ENCODE results near the gene TSEN54. TPM values are rescaled to one million over a fixed set of nuclear protein-coding genes. Genes with fewer than 3 reads are reported as not detected.

TSEN54 gene
- total RNA-seq, 1 experiment from 2014 or later, result 42.6 TPM

DNA sequence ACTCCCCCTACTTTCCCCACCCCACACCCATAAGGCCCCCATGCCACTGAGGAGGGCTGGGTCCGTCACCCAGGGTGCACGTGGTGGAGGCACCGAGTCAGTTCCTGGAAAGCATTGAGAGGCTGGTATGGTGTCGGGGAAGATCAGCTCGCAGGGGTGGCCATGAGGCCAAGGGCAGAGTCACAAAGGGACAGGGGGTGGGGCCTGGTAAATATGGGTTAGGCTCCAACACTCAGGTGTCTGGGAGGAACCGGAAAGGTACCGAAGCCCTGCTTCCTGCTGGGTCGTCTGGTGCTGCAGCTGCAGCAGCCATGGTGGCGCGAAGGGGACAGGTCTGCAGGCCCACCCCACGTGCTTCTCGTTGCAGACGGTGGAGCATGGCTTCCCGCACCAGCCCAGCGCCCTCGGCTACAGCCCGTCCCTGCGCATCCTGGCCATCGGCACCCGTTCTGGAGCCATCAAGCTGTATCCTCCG, 39.4 kb downstream of the TSEN54 start:
- BruUV-seq (replicated peaks), result no TSS peak
- intact Hi-C loops (cut with micrococcal nuclease; ENCODE audit: unreplicated experiment), result loop anchor here (2.0 kb wide), 1 partner anchor 29 kb away; no protein-coding TSS in a partner anchor
- peaks cover 37% of the 10 kb centered on the region for H3K4me1 ChIP-seq (replicated peaks; ENCODE audit: insufficient read depth)
- POLR2A ChIA-PET (ENCODE audit: unreplicated experiment), result no interaction called here
- TF ChIP-seq EZH2 (IDR thresholded peaks at IDR 0.05; ENCODE audit: low read depth), result no peak
- TF ChIP-seq, protein P1, sequence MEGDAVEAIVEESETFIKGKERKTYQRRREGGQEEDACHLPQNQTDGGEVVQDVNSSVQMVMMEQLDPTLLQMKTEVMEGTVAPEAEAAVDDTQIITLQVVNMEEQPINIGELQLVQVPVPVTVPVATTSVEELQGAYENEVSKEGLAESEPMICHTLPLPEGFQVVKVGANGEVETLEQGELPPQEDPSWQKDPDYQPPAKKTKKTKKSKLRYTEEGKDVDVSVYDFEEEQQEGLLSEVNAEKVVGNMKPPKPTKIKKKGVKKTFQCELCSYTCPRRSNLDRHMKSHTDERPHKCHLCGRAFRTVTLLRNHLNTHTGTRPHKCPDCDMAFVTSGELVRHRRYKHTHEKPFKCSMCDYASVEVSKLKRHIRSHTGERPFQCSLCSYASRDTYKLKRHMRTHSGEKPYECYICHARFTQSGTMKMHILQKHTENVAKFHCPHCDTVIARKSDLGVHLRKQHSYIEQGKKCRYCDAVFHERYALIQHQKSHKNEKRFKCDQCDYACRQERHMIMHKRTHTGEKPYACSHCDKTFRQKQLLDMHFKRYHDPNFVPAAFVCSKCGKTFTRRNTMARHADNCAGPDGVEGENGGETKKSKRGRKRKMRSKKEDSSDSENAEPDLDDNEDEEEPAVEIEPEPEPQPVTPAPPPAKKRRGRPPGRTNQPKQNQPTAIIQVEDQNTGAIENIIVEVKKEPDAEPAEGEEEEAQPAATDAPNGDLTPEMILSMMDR (conservative IDR thresholded peaks at IDR 0.05), result no peak
- H3K4me3 ChIP-seq, result no peak overlapping the region
- H4K20me1 ChIP-seq (ENCODE audit: insufficient read depth), result no peaks in the 10 kb centered on the region
- peaks cover 13% of the 10 kb centered on the region; the same call in 1 of the 2 replicates for H3K79me2 ChIP-seq (ENCODE audit: low read depth)
- H3K4me2 ChIP-seq, result no peak overlapping the region
- no peaks in the 10 kb centered on the region for H3K27me3 ChIP-seq (ENCODE audit: insufficient read depth, low read depth)
- CTCF ChIA-PET, result no interaction called here
- no peak overlapping the region for H2AFZ ChIP-seq
- no peaks in the 10 kb centered on the region; the same call in 1 of the 2 replicates for H3K36me3 ChIP-seq (ENCODE audit: low read depth)
- peaks cover 29% of the 10 kb centered on the region for H3F3A ChIP-seq (ENCODE audit: insufficient read depth, low read depth)
- no peak overlapping the region for H3K27ac ChIP-seq
- no peaks in the 10 kb centered on the region for H3K9me3 ChIP-seq (ENCODE audit: insufficient read depth, low read depth)
- DNase-seq, result no peak
- H3K9me2 ChIP-seq (ENCODE audit: insufficient read depth), result no peaks in the 10 kb centered on the region

DNA sequence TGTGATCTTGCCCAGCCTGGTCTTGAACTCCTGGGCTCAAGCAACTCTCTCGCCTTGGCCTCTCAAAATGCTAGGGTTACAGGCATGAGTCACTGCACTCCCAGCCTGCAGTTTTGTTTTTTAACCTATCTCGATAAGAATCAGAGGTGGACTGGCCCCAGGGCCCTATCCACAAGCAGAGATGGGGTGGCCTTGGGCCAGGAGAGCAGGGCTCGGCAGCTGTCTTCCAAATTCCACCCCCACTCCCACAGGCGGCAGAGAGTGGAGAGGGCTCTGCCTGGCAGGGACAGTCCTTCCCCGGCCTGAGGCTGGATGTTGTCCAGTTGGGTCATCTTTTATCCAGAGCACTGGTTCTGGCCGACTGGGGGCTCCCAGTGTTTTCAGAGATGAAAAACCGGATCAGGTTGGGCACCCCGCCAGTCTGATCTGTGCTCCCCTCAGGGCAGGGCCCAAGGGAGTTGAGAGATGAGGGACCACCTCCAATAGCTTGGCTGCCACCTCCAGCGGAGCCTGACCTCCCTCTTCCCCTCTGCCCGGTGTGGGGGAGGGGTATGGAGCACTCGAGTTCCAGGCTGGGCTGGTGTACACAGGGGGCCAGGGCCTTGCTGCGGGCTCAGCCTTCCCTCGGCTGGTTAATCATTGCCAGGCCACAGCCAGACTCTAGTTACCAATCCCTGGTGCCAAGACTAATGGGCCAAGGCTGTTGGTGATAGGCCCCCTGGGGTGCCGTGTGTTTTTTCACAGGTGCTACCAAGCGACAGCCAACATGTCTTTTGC, 40.9 kb downstream of the TSEN54 start:
- H3K27ac ChIP-seq, result peak overlapping the region; percentile 39
- CTCF ChIA-PET, result interaction anchor here (0.7 kb wide), 1 partner anchor 42 kb away, joined by 15 read pairs; no protein-coding TSS in a partner anchor
- DNase-seq, result peak; percentile 80 to 89
- no peaks in the 10 kb centered on the region for H3K9me2 ChIP-seq (ENCODE audit: insufficient read depth)
- no peak overlapping the region for H3K4me3 ChIP-seq
- intact Hi-C loops (cut with micrococcal nuclease; ENCODE audit: unreplicated experiment), result loop anchor here (2.0 kb wide), 1 partner anchor 30 kb away; no protein-coding TSS in a partner anchor
- peaks cover 32% of the 10 kb centered on the region for H3K4me1 ChIP-seq (replicated peaks; ENCODE audit: insufficient read depth)
- H3K79me2 ChIP-seq (ENCODE audit: low read depth), result 0 out of 2 replicates have a peak, but pooled peaks cover 5% of the 10 kb centered on the region
- H2AFZ ChIP-seq, result no peak overlapping the region
- TF ChIP-seq, protein P1 (conservative IDR thresholded peaks at IDR 0.05), result no peak
- no peak for TF ChIP-seq EZH2 (IDR thresholded peaks at IDR 0.05; ENCODE audit: low read depth)
- no peaks in the 10 kb centered on the region for H4K20me1 ChIP-seq (ENCODE audit: insufficient read depth)
- H3K36me3 ChIP-seq (ENCODE audit: low read depth), result no peaks in the 10 kb centered on the region; the same call in 1 of the 2 replicates
- H3F3A ChIP-seq (ENCODE audit: insufficient read depth, low read depth), result peaks cover 24% of the 10 kb centered on the region
- peak overlapping the region; percentile 13; the same call in 1 of the 2 replicates for H3K4me2 ChIP-seq
- H3K9me3 ChIP-seq (ENCODE audit: insufficient read depth, low read depth), result no peaks in the 10 kb centered on the region
- no TSS peak for BruUV-seq (replicated peaks)
- POLR2A ChIA-PET (ENCODE audit: unreplicated experiment), result interaction anchor here (0.6 kb wide), 1 partner anchor 19 kb away, joined by 3 read pairs; no protein-coding TSS in a partner anchor
- H3K27me3 ChIP-seq (ENCODE audit: insufficient read depth, low read depth), result no peaks in the 10 kb centered on the region

DNA sequence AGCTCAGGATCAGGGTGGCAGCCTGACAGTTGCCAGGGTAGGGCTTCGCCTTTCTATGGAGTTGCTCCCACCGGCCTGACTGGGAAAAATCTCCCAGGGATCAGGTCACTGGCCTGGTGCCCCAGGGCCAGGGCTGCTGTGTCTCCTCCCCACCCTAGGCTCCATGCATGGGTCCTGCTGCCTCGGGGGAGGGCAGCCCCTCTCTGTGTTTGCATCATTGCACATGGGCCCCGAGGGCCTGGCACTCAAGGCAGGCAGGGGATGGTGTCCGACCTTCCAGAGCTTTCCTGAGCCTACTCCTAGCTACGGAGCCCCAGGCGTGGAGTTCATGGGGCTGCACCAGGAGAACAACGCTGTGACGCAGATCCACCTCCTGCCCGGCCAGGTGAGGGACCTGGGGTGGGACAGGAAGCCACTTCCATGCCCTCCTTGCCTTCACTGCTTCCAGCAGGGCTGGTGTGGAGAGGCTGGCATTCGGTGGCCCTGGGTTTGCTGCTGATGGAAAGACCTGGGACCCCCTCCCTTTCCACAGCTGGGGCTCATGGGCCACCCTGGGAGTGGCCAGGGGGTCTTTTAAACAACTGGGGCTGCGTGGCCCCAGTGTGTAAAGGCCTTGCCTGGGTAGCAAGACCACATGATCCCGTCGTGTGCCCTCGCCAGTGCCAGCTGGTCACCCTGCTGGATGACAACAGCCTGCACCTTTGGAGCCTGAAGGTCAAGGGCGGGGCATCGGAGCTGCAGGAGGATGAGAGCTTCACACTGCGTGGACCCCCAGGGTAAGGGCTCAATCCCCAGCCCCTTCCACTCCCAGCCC, 41.7 kb downstream of the TSEN54 start:
- H3F3A ChIP-seq (ENCODE audit: insufficient read depth, low read depth), result peaks cover 24% of the 10 kb centered on the region
- no peaks in the 10 kb centered on the region for H4K20me1 ChIP-seq (ENCODE audit: insufficient read depth)
- H3K4me1 ChIP-seq (replicated peaks; ENCODE audit: insufficient read depth), result peaks cover 32% of the 10 kb centered on the region
- ChIA-PET CTCF (no interaction called here), POLR2A (ENCODE audit: unreplicated experiment) (interaction anchor here (0.6 kb wide), 1 partner anchor 20 kb away, joined by 3 read pairs; no protein-coding TSS in a partner anchor)
- DNase-seq, result no peak
- no peaks in the 10 kb centered on the region; the same call in 1 of the 2 replicates for H3K36me3 ChIP-seq (ENCODE audit: low read depth)
- no TSS peak for BruUV-seq (replicated peaks)
- no peak overlapping the region for H3K4me3 ChIP-seq
- intact Hi-C loops (cut with micrococcal nuclease; ENCODE audit: unreplicated experiment), result loop anchor here (2.0 kb wide), 1 partner anchor 31 kb away; no protein-coding TSS in a partner anchor
- 0 out of 2 replicates have a peak, but pooled peaks cover 5% of the 10 kb centered on the region for H3K79me2 ChIP-seq (ENCODE audit: low read depth)
- H2AFZ ChIP-seq, result no peak overlapping the region
- TF ChIP-seq, protein P1 (conservative IDR thresholded peaks at IDR 0.05), result no peak
- TF ChIP-seq EZH2 (IDR thresholded peaks at IDR 0.05; ENCODE audit: low read depth), result no peak
- H3K4me2 ChIP-seq, result no peak overlapping the region
- H3K27ac ChIP-seq, result 0 out of 2 replicates have a peak overlapping the region, but pooled peaks have one; percentile 39
- H3K9me3 ChIP-seq (ENCODE audit: insufficient read depth, low read depth), result no peaks in the 10 kb centered on the region
- no peaks in the 10 kb centered on the region for H3K9me2 ChIP-seq (ENCODE audit: insufficient read depth)
- no peaks in the 10 kb centered on the region for H3K27me3 ChIP-seq (ENCODE audit: insufficient read depth, low read depth)

Data from PC-9 (cell line).